ENCODE measurements around the gene REN. TPM values are rescaled to one million over a fixed set of nuclear protein-coding genes. Genes with fewer than 3 reads are reported as not detected.
A peak's percentile ranks its signal among the peaks of the same experiment; 100 is the strongest.

Gene REN
- total RNA-seq, 3 donors from 2014 or later: not detected

- Histone ChIP-seq H3K4me3 (no peak within 1 kb of the TSS), H3K27me3 (no peaks in the 10 kb centered on the region), H3K4me1 (no peaks in the 10 kb centered on the region), H3K27ac (no peak within 1 kb of the TSS), H3K36me3 (no peaks in the 10 kb centered on the region), H3K9me3 (no peaks in the 10 kb centered on the region)
- TF ChIP-seq CTCF (IDR thresholded peaks at IDR 0.05) (no peak), POLR2AphosphoS5 (IDR thresholded peaks at IDR 0.05) (no peak), POLR2A (IDR thresholded peaks at IDR 0.05) (no peak)
- DNase-seq (ENCODE audit: low spot score in 2 of 2): no peak
- intact Hi-C loops (cut with DNase I; ENCODE audit: low total_unique reads): no loop called here
Measured at GRCh38 chr1:204196068-204196795, 30.1 kb upstream of the REN start, which contains the start of gene KISS1. Gene KISS1, minus strand, starts transcription at chr1:204196491. Its CDS starts 3,615 bp downstream, at chr1:204192876.

- H3K9me3 ChIP-seq: no peaks in the 10 kb centered on the region
- H3K4me3 ChIP-seq: no peak overlapping the region
- intact Hi-C loops (cut with DNase I; ENCODE audit: low total_unique reads): no loop called here
- no peaks in the 10 kb centered on the region for H3K4me1 ChIP-seq
- no peak for DNase-seq (ENCODE audit: low spot score in 2 of 2)
- no peaks in the 10 kb centered on the region for H3K27me3 ChIP-seq
- H3K36me3 ChIP-seq: no peaks in the 10 kb centered on the region
- H3K27ac ChIP-seq: no peak overlapping the region
- TF ChIP-seq POLR2AphosphoS5 (IDR thresholded peaks at IDR 0.05) (no peak), POLR2A (IDR thresholded peaks at IDR 0.05) (no peak), CTCF (IDR thresholded peaks at IDR 0.05) (no peak)
Measured at GRCh38 chr1:204194771-204195170, 28.6 kb upstream of the REN start.

GRCh38 chr1:204194080-204194479, 27.9 kb upstream of the REN start:
- Histone ChIP-seq H3K4me3 (no peak overlapping the region), H3K27ac (no peak overlapping the region), H3K4me1 (no peaks in the 10 kb centered on the region), H3K9me3 (no peaks in the 10 kb centered on the region), H3K36me3 (no peaks in the 10 kb centered on the region), H3K27me3 (no peaks in the 10 kb centered on the region)
- DNase-seq (ENCODE audit: low spot score in 2 of 2): no peak
- TF ChIP-seq POLR2A (IDR thresholded peaks at IDR 0.05) (no peak), CTCF (IDR thresholded peaks at IDR 0.05) (no peak), POLR2AphosphoS5 (IDR thresholded peaks at IDR 0.05) (no peak)
- intact Hi-C loops (cut with DNase I; ENCODE audit: low total_unique reads): no loop called here

GRCh38 chr1:204192589-204193352, 26.6 kb upstream of the REN start:
- Histone ChIP-seq H3K27me3 (no peaks in the 10 kb centered on the region), H3K9me3 (no peaks in the 10 kb centered on the region), H3K27ac (no peak overlapping the region), H3K36me3 (no peaks in the 10 kb centered on the region), H3K4me1 (no peaks in the 10 kb centered on the region), H3K4me3 (no peak overlapping the region)
- DNase-seq (ENCODE audit: low spot score in 2 of 2): peak in 1 of 2 donors; percentile 80
- TF ChIP-seq CTCF (IDR thresholded peaks at IDR 0.05): no peak
- TF ChIP-seq POLR2AphosphoS5 (IDR thresholded peaks at IDR 0.05): peak in 1 of 3 donors; percentile 15
- intact Hi-C loops (cut with DNase I; ENCODE audit: low total_unique reads): no loop called here

GRCh38 chr1:204192046-204192445, 25.9 kb upstream of the REN start:
- no peak overlapping the region for H3K4me3 ChIP-seq
- no peaks in the 10 kb centered on the region for H3K9me3 ChIP-seq
- no peaks in the 10 kb centered on the region for H3K36me3 ChIP-seq
- H3K27ac ChIP-seq: peak overlapping the region; percentile 20 to 61
- H3K27me3 ChIP-seq: no peaks in the 10 kb centered on the region
- DNase-seq (ENCODE audit: low spot score in 2 of 2): no peak
- TF ChIP-seq CTCF (IDR thresholded peaks at IDR 0.05): no peak
- TF ChIP-seq POLR2A (IDR thresholded peaks at IDR 0.05): no peak
- TF ChIP-seq POLR2AphosphoS5 (IDR thresholded peaks at IDR 0.05): no peak
- H3K4me1 ChIP-seq: no peaks in the 10 kb centered on the region
- intact Hi-C loops (cut with DNase I; ENCODE audit: low total_unique reads): no loop called here

All from breast epithelium (tissue), 4 donors.